ENCODE data around the gene POLN. TPM values are rescaled to one million over a fixed set of nuclear protein-coding genes. Genes with fewer than 3 reads are reported as not detected.

The POLN gene
- total and polyA plus RNA-seq, 4 donors: 4.6 to 8.9 (median 6.8) TPM

DNA sequence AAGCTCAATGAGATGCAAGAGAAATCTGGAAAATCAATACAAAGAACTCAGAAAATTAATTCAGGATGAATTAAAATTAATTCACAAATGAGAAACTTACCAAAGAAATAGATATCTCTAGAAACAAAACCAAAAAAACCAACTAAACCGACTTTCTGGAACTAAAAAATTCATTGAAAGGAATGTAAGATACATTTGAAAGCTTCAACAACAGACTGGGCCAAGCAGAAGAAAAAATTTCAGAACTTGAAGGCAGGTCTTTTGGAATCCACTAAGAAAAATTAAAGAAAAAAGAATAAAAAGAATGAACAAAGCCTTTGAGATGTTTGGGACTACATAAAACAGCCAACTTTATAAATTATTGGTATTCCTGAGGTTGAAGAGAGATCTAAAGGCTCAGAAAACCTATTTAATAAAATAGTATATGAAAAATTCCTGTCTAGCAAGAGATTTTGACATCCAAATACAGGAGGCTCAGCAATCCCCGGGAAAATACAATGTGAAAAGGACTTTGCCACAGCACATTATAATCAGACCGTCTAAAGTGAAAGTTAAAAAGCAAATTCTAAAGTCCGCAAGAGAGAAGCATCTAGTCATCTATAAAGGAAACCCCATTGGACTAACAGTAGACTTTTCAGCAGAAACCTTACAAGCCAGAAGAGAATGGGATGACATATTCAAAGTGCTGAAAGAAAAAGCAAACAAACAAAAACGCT, 138.6 kb downstream of the POLN start:
- H3K4me1 ChIP-seq (ENCODE audit: control insufficient read depth, insufficient read depth, low read length): no peaks in the 10 kb centered on the region
- no peaks in the 10 kb centered on the region for H3K27me3 ChIP-seq (ENCODE audit: control insufficient read depth, insufficient read depth, low read length)
- H3K27ac ChIP-seq (ENCODE audit: low read depth, low read length): no peak overlapping the region
- DNase-seq (ENCODE audit: low read depth in 4 of 6, low spot score in 6 of 6): no peak
- peaks cover 10% of the 10 kb centered on the region for H3K9me3 ChIP-seq (ENCODE audit: control insufficient read depth, insufficient read depth, low read length)
- H3K36me3 ChIP-seq (ENCODE audit: control insufficient read depth, insufficient read depth, low read length): no peaks in the 10 kb centered on the region
- no CpG with 5 or more reads among the region's 5 CpGs for WGBS (ENCODE audit: insufficient coverage)
- no peak overlapping the region for H3K4me3 ChIP-seq (ENCODE audit: low read depth, low read length)

GRCh38 chr4:2102045-2102883, 139.7 kb downstream of the POLN start:
- Histone ChIP-seq H3K36me3 (ENCODE audit: control insufficient read depth, insufficient read depth, low read length) (no peaks in the 10 kb centered on the region), H3K4me1 (ENCODE audit: control insufficient read depth, insufficient read depth, low read length) (no peaks in the 10 kb centered on the region), H3K27ac (ENCODE audit: low read depth, low read length) (no peak overlapping the region), H3K4me3 (ENCODE audit: low read depth, low read length) (no peak overlapping the region), H3K9me3 (ENCODE audit: control insufficient read depth, insufficient read depth, low read length) (peaks cover 10% of the 10 kb centered on the region), H3K27me3 (ENCODE audit: control insufficient read depth, insufficient read depth, low read length) (no peaks in the 10 kb centered on the region)
- whole genome bisulfite sequencing (ENCODE audit: insufficient coverage): 82% methylated on average over 3 of the region's 4 CpGs
- DNase-seq (ENCODE audit: low read depth in 4 of 6, low spot score in 6 of 6): no peak

GRCh38 chr4:2101346-2102044, 140.4 kb downstream of the POLN start:
- H3K4me3 ChIP-seq (ENCODE audit: low read depth, low read length): no peak overlapping the region
- H3K27ac ChIP-seq (ENCODE audit: low read depth, low read length): no peak overlapping the region
- no peaks in the 10 kb centered on the region for H3K4me1 ChIP-seq (ENCODE audit: control insufficient read depth, insufficient read depth, low read length)
- WGBS (ENCODE audit: insufficient coverage): 90% methylated on average over 4 of the region's 7 CpGs
- H3K9me3 ChIP-seq (ENCODE audit: control insufficient read depth, insufficient read depth, low read length): peaks cover 10% of the 10 kb centered on the region
- no peaks in the 10 kb centered on the region for H3K36me3 ChIP-seq (ENCODE audit: control insufficient read depth, insufficient read depth, low read length)
- DNase-seq (ENCODE audit: low read depth in 4 of 6, low spot score in 6 of 6): no peak
- H3K27me3 ChIP-seq (ENCODE audit: control insufficient read depth, insufficient read depth, low read length): no peaks in the 10 kb centered on the region

DNA sequence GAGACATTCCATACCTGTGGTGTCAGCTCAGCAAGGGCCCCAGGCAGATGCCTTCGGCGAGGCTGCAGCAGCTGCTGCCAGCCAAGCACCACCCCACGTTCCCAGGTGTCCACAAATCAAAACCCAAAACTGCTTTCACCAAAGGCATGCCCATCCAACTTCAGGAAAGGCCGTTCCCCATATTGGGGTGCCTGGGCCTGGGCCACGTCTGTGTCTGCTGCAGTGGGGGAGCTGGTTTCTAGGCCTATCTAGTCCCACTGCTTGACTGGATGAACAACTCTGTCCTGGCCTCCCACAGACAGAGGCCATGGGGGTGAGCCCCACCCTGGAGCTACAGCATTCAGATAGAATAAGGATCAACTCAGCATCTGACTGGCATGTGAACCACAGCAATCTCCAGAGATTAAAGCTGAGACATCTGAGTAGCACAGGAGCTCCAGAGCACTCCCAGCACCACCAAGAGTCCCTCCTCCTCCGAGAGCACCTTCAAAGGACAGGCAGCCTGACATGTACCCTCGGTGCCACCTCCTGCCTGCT, 145.8 kb downstream of the POLN start:
- 91% methylated on average over 5 of the region's 7 CpGs for WGBS (ENCODE audit: insufficient coverage)
- H3K9me3 ChIP-seq (ENCODE audit: control insufficient read depth, insufficient read depth, low read length): no peaks in the 10 kb centered on the region
- H3K4me3 ChIP-seq (ENCODE audit: low read depth, low read length): no peak overlapping the region
- no peaks in the 10 kb centered on the region for H3K27me3 ChIP-seq (ENCODE audit: control insufficient read depth, insufficient read depth, low read length)
- peaks cover 2% of the 10 kb centered on the region for H3K36me3 ChIP-seq (ENCODE audit: control insufficient read depth, insufficient read depth, low read length)
- H3K4me1 ChIP-seq (ENCODE audit: control insufficient read depth, insufficient read depth, low read length): peaks cover 34% of the 10 kb centered on the region
- DNase-seq (ENCODE audit: low read depth in 4 of 6, low spot score in 6 of 6): no peak
- no peak overlapping the region for H3K27ac ChIP-seq (ENCODE audit: low read depth, low read length)

DNA sequence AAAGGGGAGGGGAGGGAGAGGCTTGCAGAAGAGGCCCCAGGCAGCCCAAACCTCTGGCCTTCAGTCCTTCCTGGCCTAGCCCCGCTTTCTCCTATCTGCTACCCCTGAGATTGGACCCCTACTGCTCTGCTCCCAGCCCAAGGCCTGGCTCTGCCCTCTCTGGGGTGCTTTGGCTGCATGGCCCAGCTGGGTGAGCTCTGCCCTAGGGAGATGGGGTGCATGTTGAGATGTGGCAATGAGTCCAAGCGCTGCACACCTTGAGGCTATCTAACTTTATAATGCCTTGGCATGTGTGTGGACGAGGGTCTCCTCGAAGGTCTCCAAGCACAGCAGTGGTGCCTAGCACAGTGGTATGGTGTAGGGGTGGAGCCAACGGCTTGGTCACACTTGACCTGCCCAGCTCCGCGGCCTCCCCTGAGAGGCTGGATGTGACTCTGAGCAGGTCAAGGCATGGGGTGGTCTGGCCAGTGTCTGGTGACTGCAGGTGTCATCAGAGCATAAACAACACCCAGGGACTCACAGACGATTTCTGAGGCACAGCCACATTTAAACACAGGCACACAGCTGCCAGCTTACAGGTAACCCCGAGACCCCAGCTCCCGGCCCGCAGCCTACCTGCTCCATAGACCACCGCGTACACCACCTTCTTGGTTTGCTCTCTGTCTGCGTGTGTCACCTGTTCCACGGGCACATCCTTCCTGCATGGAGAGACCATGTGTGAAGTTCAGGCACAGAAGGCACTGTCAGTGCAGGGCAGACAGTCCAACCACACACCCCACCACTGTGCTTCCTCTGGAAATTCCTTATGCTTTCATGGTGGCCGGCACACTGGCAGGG, 146.5 kb downstream of the POLN start:
- peaks cover 36% of the 10 kb centered on the region for H3K4me1 ChIP-seq (ENCODE audit: control insufficient read depth, insufficient read depth, low read length)
- peaks cover 2% of the 10 kb centered on the region for H3K36me3 ChIP-seq (ENCODE audit: control insufficient read depth, insufficient read depth, low read length)
- H3K27me3 ChIP-seq (ENCODE audit: control insufficient read depth, insufficient read depth, low read length): no peaks in the 10 kb centered on the region
- H3K27ac ChIP-seq (ENCODE audit: low read depth, low read length): no peak overlapping the region
- DNase-seq (ENCODE audit: low read depth in 4 of 6, low spot score in 6 of 6): no peak
- no peak overlapping the region for H3K4me3 ChIP-seq (ENCODE audit: low read depth, low read length)
- H3K9me3 ChIP-seq (ENCODE audit: control insufficient read depth, insufficient read depth, low read length): no peaks in the 10 kb centered on the region
- WGBS (ENCODE audit: insufficient coverage): 97% methylated on average over 15 of the region's 16 CpGs

GRCh38 chr4:2094545-2094944, 147.4 kb downstream of the POLN start:
- Histone ChIP-seq H3K4me3 (ENCODE audit: low read depth, low read length) (no peak overlapping the region), H3K36me3 (ENCODE audit: control insufficient read depth, insufficient read depth, low read length) (peaks cover 2% of the 10 kb centered on the region), H3K9me3 (ENCODE audit: control insufficient read depth, insufficient read depth, low read length) (no peaks in the 10 kb centered on the region), H3K27me3 (ENCODE audit: control insufficient read depth, insufficient read depth, low read length) (no peaks in the 10 kb centered on the region), H3K4me1 (ENCODE audit: control insufficient read depth, insufficient read depth, low read length) (peaks cover 36% of the 10 kb centered on the region), H3K27ac (ENCODE audit: low read depth, low read length) (no peak overlapping the region)
- no peak for DNase-seq (ENCODE audit: low read depth in 4 of 6, low spot score in 6 of 6)
- 59% methylated on average over 4 of the region's 4 CpGs for WGBS (ENCODE audit: insufficient coverage)

DNA sequence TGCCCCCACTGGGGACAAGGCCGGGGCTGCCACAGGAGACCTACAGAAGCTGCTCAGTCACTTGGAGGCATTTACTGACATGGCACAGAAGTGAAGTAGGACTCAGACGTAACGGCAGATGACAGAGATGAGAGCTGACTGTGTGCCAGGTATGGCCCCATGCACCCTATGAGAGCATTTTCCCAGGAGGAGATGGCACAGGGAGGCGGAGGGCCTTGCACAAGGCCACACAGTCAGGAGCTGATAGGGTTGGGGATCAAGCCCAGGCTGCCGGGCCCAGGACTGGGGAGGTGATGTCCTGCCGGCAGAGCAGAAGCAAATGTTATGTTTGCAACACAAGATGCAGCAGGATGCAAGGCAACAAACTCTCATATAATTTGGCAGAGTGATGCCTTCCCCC, 148.7 kb downstream of the POLN start:
- Histone ChIP-seq H3K27ac (ENCODE audit: low read depth, low read length) (peak overlapping the region; percentile 22), H3K27me3 (ENCODE audit: control insufficient read depth, insufficient read depth, low read length) (no peaks in the 10 kb centered on the region), H3K4me3 (ENCODE audit: low read depth, low read length) (no peak overlapping the region), H3K36me3 (ENCODE audit: control insufficient read depth, insufficient read depth, low read length) (peaks cover 2% of the 10 kb centered on the region), H3K9me3 (ENCODE audit: control insufficient read depth, insufficient read depth, low read length) (no peaks in the 10 kb centered on the region), H3K4me1 (ENCODE audit: control insufficient read depth, insufficient read depth, low read length) (peaks cover 36% of the 10 kb centered on the region)
- DNase-seq (ENCODE audit: low read depth in 4 of 6, low spot score in 6 of 6): no peak
- WGBS (ENCODE audit: insufficient coverage): 77% methylated on average over 6 of the region's 6 CpGs

- 42% methylated on average over 6 of the region's 6 CpGs for WGBS (ENCODE audit: insufficient coverage)
- no peak overlapping the region for H3K4me3 ChIP-seq (ENCODE audit: low read depth, low read length)
- H3K4me1 ChIP-seq (ENCODE audit: control insufficient read depth, insufficient read depth, low read length): peaks cover 36% of the 10 kb centered on the region
- peak overlapping the region; percentile 44 for H3K27ac ChIP-seq (ENCODE audit: low read depth, low read length)
- peak in 2 of 6 donors; percentile 41 to 42 for DNase-seq (ENCODE audit: low read depth in 4 of 6, low spot score in 6 of 6)
- H3K9me3 ChIP-seq (ENCODE audit: control insufficient read depth, insufficient read depth, low read length): no peaks in the 10 kb centered on the region
- no peaks in the 10 kb centered on the region for H3K27me3 ChIP-seq (ENCODE audit: control insufficient read depth, insufficient read depth, low read length)
- H3K36me3 ChIP-seq (ENCODE audit: control insufficient read depth, insufficient read depth, low read length): peaks cover 2% of the 10 kb centered on the region
Measured at GRCh38 chr4:2092669-2093053, 149.3 kb downstream of the POLN start.

All from spinal cord (tissue), 10 donors.